Inflammatory macrophage treated with lipopolysaccharide for 4 hours (primary cell): ENCODE data around the gene ZCCHC24.
A peak's percentile ranks its signal among the peaks of the same experiment; 100 is the strongest.

Experiments
- DNase-seq: peaks from one replicate; pipeline ENCODE4 v3.0.0-alpha.2; 2020

Gene ZCCHC24

DNA sequence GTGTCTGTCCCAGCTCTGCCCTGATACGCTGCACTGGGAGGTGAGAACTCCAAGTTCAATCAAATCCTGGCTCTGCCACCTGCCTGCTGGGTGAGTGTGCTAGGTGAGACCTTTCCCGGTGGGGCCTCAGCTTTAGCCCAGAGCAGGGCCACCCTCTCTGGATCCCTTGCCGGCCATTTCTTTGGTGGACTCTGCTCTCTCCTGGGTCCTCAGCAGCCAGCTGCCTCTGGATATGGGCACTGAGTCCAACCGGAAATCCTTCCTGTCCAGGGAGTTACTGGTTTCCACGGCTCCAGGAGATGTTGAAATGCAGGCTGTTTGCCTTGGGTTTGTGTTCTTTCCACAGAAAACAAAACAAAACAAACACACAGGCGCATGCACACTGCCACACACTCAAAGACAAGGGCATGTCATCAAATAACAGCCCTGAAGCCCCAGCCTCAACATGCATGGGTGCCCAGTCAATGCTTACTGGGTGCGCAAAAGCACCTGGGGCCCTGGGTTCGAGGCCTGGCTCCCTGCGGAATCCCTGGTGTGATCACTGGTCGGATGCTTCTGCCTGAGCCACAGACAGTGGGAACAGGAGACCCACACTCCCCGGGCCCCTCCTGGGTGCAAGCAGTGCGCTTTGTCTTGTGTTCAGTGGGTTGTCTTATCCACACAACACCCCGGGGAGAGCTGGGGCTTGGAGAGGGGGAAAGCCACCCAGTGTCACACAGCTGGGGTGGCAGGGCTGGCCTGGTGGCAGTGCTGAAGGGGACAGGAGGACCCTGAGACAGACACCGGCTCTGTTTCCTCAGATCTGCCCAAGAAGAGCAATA is 65.1 kb downstream of the ZCCHC24 start:
- DNase-seq: no peak

GRCh38 chr10:79379512-79380124 is 65.8 kb downstream of the ZCCHC24 start:
- DNase-seq: no peak

DNA sequence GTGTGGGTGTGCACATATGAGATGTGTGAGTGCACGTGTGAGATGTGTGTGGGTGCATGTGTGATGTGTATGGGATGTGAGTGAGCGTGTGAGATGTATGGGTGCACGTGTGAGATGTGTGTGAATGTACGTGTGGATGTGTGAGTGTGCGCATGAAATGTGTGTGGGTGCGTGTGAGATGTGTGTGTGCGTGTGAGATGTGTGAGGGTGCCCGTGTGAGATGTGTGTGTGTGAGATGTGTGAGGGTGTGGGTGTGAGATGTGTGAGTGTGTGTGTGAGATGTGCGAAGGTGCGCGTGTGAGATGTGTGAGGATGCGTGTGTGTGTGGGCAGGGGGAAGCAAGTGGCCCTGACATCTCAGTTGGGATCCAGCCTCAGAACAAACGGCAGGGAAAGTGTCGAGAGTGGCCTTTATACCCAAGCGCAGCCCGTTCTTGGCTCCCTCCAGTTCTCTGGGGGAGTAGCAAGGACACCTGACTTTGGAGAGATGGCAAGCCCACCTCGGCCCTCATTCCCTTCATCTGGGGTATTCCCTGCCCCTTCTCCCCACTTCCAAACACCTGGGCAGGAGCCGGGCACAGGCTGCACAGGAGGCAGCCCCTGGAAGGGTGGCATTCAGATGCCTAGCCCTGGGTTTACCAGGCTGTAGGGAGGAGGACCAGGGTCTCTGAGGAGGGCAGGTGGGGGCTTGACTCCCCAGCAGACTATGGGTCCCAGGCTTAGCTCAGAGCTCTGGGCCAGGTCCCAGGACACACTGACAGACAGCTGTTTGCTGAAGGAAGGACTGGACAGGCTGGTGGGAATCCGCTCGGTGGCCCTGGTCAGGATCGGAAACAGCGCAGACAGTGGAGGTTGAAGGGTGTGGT is 66.5 kb downstream of the ZCCHC24 start:
- no peak for DNase-seq

DNA sequence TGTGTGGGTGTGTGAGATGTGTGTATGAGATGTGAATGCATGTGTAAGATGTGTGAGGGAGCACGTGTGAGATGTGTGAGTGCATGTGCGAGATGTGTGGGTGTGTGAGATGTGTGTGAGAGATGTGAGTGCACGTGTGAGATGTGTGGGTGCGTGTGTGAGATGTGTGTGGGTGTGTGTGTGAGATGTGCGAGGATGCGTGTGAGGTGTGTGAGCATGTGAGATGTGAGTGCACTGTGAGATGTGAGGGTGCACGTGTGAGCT is 67.1 kb downstream of the ZCCHC24 start:
- DNase-seq: no peak

DNA sequence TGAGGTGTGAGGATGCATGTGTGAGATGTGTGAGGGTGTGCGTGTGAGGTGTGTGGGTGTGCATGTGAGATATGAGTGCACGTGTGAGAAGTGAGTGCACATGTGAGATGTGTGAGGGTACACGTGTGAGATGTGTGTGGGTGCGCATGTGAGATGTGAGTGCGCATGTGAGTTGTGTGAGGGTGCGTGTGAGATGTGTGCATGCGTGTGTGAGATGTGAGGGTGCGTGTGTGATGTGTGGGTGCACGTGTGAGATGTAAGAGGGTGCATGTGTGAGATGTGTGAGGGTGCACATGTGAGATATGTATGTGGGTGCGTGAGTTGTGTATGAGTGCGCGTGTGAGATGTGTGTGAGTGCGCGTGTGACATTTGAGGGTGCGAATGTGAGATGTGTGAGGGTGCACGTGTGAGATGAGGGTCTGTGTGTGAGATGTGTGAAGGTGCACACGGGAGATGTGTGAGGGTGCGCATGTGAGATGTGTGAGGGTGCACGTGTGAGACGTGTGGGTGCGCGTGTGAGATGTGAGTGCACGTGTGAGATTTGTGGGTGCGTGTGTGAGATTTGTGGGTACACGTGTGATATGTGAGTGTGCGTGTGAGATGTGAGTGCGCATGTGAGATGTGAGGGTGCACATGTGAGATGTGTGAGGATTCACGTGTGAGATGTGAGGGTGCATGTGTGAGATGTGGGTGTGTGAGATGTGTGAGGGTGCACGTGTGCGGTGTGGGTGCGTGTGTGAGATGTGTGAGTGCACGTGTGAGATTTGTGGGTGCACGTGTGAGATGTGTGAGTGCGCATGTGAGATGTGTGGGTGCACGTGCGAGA is 67.7 kb downstream of the ZCCHC24 start:
- no peak for DNase-seq

- no peak for DNase-seq
These were observed 68.5 kb downstream of the ZCCHC24 start for GRCh38 chr10:79376751-79377556.

GRCh38 chr10:79376078-79376628 is 69.3 kb downstream of the ZCCHC24 start:
- DNase-seq: no peak

DNA sequence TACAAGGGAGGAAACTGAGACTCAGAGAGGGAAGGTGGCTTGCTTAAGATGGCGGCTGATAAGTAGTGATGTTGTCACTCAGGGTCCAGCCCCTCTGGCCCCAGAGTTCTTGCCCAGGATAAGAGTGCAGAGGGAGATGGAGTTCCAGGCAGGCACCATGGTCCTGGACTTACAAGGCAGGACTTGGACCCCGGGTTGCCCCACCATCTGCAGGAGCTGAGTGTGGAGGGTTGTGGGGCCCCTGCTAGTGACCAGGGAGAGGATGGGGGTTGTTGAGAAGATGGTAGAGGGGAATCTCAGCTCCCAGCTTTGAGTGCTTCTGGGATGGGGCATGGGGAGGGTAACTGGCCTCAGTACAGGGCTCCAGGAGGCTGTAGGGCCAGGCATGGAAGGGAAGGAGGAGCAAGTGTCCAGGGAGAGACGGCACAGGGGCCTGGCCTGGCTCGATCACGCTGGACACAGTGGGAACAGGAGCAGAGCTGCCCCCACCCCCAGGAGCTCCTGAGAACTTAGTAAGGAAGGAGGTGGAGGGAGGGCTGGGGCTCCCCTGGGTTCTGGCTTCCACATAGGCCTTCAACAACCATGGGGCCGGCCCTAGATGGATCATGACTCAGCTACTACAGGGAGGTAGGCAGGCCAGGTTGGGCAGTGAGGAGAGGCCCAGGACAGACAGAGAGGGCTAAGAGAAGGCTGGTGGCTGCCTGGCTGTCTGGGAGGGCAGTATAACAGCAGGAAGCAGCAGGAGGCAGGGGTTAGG is 69.9 kb downstream of the ZCCHC24 start:
- DNase-seq: no peak

DNA sequence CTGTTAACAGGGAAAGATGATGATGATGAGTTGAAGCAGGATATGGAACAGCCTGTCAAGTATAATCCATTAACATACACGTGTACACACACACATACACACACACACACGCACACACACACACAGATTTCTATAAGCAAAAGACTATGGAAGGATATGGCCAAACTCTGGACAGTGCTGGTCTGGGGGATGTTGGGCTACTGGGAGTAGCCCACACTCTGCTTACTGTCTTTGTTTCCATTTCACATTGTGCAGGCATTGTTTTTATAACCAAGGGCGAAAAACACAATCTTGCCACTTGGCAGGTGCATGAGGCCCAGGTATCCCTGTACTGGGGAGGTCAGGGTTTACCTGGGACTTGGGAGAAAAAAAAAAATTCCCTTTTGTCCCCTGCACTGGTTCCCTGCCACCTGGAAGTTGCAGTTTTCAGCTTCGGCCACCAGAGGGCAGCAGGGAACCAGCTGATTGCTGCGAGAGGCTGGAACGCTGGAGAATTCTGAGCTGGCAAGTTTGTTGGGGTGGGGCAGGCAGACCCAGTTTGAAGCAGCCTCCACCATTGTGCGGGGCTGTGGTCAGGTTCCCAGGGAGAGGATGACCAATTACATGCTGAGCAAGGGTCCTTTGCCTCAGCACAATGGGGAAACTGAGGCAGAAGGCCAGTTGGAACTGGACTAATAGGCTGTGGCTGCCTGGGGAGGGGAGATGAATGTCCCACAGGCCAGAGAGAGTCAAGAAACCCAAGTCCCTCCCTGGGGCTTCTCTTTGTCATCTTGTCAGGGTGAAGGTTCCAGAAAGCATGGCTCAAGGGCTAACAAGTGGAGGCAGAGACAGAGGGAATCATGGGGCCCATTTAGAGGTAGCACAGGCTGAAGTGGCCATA is 70.9 kb downstream of the ZCCHC24 start:
- peak; percentile 68 for DNase-seq

GRCh38 chr10:79372871-79373270 is 72.6 kb downstream of the ZCCHC24 start:
- DNase-seq: no peak

DNA sequence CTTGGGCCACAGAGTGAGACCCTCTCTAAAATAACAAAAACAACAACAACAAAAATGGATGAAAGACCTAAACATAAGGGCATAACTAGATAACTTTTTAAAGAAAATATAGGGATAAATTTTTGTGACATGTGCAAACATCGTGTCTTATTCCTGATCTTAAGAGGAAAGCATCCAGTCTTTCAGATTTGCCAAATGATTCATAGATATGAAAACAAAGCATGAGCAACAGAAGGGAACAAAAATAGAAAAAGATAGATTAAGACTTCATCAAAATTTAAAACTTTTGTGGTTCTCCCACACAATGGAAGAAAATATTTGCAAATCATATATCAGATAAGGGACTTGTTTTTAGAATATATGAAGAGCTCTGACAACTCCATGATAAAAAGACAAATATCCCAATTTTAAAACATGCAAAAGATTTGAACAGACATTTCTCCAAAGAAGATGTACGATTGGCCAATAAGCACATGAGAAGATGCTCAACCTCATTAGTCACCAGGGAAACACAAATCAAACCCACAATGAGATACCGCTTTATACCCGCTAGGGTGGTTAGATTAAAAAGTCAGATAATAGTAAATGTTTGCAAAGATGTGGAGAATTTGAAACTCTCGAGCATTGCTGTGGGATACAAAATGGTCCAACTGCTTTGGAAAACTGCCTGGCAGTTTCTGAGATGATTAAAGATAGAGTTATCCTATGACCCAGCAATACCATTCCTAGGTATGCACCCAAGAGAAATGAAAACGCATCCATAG is 77.8 kb downstream of the ZCCHC24 start:
- no peak for DNase-seq

- DNase-seq: peak; percentile 31
These were observed 83.6 kb downstream of the ZCCHC24 start for GRCh38 chr10:79361726-79362397.

GRCh38 chr10:79360499-79361342 is 84.7 kb downstream of the ZCCHC24 start:
- no peak for DNase-seq

- no peak for DNase-seq
These were observed 85.5 kb downstream of the ZCCHC24 start for GRCh38 chr10:79359816-79360498.

- no peak for DNase-seq
These were observed 86.6 kb downstream of the ZCCHC24 start for GRCh38 chr10:79358811-79359210.

DNA sequence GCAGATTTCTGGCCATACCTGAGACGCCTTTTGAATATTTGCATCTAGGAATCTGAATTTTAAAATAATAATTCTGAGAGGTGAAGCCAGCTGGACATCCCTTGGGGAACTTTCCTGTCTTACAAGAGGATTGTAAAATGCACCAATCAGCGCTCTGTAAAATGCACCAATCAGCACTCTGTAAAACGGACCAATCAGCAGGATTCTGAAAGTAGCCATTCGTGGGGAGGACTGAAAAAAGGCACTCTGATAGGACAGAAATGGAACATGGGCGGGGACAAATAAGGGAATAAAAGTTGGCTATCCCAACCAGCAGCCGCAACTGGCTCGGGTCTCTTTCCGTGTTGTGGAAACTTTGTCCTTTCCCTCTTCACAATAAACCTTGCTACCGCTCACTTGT is 88.2 kb downstream of the ZCCHC24 start:
- DNase-seq: no peak

- peak; percentile 78 for DNase-seq
These were observed 89.3 kb downstream of the ZCCHC24 start for GRCh38 chr10:79356104-79356503.
